HCT116 (cell line): ENCODE measurements around the gene FREY1. TPM values are rescaled to one million over a fixed set of nuclear protein-coding genes. Genes with fewer than 3 reads are reported as not detected.

Experiments used
- ATAC-seq: fragments of 200-7000 bp; cut with Tn5 transposase; 2 replicates; pipeline ENCODE4 v1.9.1; 2020; ENCODE audit warnings: mild to moderate bottlenecking, moderate library complexity
- BruUV-seq: library from RNA; stranded (reverse); fragments of 400-500 nt; replicated peaks from 2 replicates; lab custom pipeline; 2021; lab: Mats Ljungman, UMichigan
- CTCF ChIA-PET: fragments of 300-600 bp; sonication (Branson Sonifier 250); formaldehyde crosslinking; loops from one replicate; lab custom pipeline; 2021; ENCODE audit warnings: antibody characterized with exemption; lab: Charles Lee
- POLR2A ChIA-PET: fragments of 300-600, 350-600 bp; sonication (Branson Sonifier 250); formaldehyde crosslinking; loops from one replicate; lab custom pipeline; 2021; ENCODE audit warnings: antibody characterized with exemption; lab: Charles Lee
- RAD21 ChIA-PET, 2 experiments: fragments of 300-600 bp; sonication (Branson Sonifier 250); formaldehyde crosslinking; loops; one replicate each; lab custom pipeline; 2023; ENCODE audit warnings: low total read pairs in 2 of 2; ENCODE audit not compliant: uncharacterized antibody in 2 of 2, unreplicated experiment in 2 of 2, low non-redundant PET in 1 of 2; lab: Charles Lee
- DNase-seq: peaks from one replicate; pipeline ENCODE4 v3.0.0-alpha.2; 2010; ENCODE audit warnings: low read depth, low spot score
- H2AFZ ChIP-seq: fragments of 200-600 bp; shearing (Covaris generic), sonication (generic); 2 replicates; pipeline ENCODE4 v1.6.1; 2017; ENCODE audit warnings: low read depth, mixed run types, mixed read lengths, antibody characterized with exemption, low read length; ENCODE audit not compliant: poor library complexity, severe bottlenecking
- H3K27ac ChIP-seq: 2 replicates; pipeline ENCODE4 v1.5.1; 2012; ENCODE audit warnings: low read depth, low read length
- H3K27me3 ChIP-seq: fragments of 200-600 bp; sonication (generic); 2 replicates; pipeline ENCODE4 v1.6.1; 2016; ENCODE audit warnings: mixed run types, low read length, mixed read lengths; ENCODE audit not compliant: insufficient read depth
- H3K36me3 ChIP-seq, 2 experiments: fragments of 200-500 bp in 1 of 2; fragments of 200-600 bp in 1 of 2; sonication (Bioruptor generic) in 1 of 2; sonication (generic) in 1 of 2; 2 replicates each; pipeline versions ENCODE4 v1.5.1 to v1.6.1; 2014 to 2016; ENCODE audit warnings: low read length in 2 of 2, inconsistent platforms in 1 of 2, mixed read lengths in 1 of 2, mixed run types in 1 of 2; ENCODE audit not compliant: insufficient read depth in 2 of 2, control insufficient read depth in 1 of 2
- H3K4me1 ChIP-seq, 2 experiments: fragments of 200-600 bp in 1 of 2; sonication (generic) in 1 of 2; 2 replicates each; pipeline versions ENCODE4 v1.5.1 to v1.6.1; 2012 to 2017; ENCODE audit warnings: low read length in 2 of 2, inconsistent platforms in 1 of 2, mild to moderate bottlenecking in 1 of 2, mixed read lengths in 1 of 2, mixed run types in 1 of 2, moderate library complexity in 1 of 2; ENCODE audit not compliant: insufficient read depth in 2 of 2, control insufficient read depth in 1 of 2
- H3K4me2 ChIP-seq: fragments of 200-600 bp; sonication (generic); 2 replicates; pipeline ENCODE4 v1.6.1; 2017; ENCODE audit warnings: mixed run types, low read length, mixed read lengths
- H3K4me3 ChIP-seq, 2 experiments: fragments of 200-600 bp in 1 of 2; sonication (generic) in 1 of 2; replicated peaks in 1 of 2; 2 replicates each; pipeline ENCODE4 v1.5.1; 2011 to 2016; ENCODE audit warnings: low read length in 2 of 2, control low read depth in 1 of 2, low read depth in 1 of 2, mild to moderate bottlenecking in 1 of 2, mixed read lengths in 1 of 2, mixed run types in 1 of 2
- H3K79me2 ChIP-seq: fragments of 200-600 bp; sonication (generic); 2 replicates; pipeline ENCODE4 v1.6.1; 2017; ENCODE audit warnings: mild to moderate bottlenecking, mixed run types, low read length, moderate library complexity, mixed read lengths; ENCODE audit not compliant: insufficient read depth
- H3K9ac ChIP-seq: fragments of 200-600 bp; sonication (generic); 2 replicates; pipeline ENCODE4 v1.6.1; 2016; ENCODE audit warnings: low read length, mixed read lengths
- H3K9me2 ChIP-seq: fragments of 200-600 bp; sonication (generic), shearing (Covaris generic); 2 replicates; pipeline ENCODE4 v1.6.1; 2017; ENCODE audit warnings: mixed run types, mild to moderate bottlenecking, moderate library complexity; ENCODE audit not compliant: insufficient read depth
- H3K9me3 ChIP-seq, 2 experiments: fragments of 200-500 bp in 1 of 2; fragments of 200-600 bp in 1 of 2; sonication (Bioruptor generic) in 1 of 2; sonication (generic) in 1 of 2; 2 replicates each; pipeline ENCODE4 v1.6.1; 2014 to 2017; ENCODE audit warnings: low read length in 2 of 2, mixed read lengths in 2 of 2, inconsistent platforms in 1 of 2, low read depth in 1 of 2, mild to moderate bottlenecking in 1 of 2, mixed run types in 1 of 2, moderate library complexity in 1 of 2; ENCODE audit not compliant: control insufficient read depth in 1 of 2, insufficient read depth in 1 of 2
- H4K20me1 ChIP-seq: fragments of 200-600 bp; sonication (generic), shearing (Covaris generic); 2 replicates; pipeline ENCODE4 v1.6.1; 2017; ENCODE audit warnings: mixed run types, mild to moderate bottlenecking, moderate library complexity; ENCODE audit not compliant: insufficient read depth
- EGR1 ChIP-seq: IDR thresholded peaks from 2 replicates; pipeline ENCODE4 v1.6.1; 2012; ENCODE audit warnings: low read depth
- ELF1 ChIP-seq: IDR thresholded peaks from 2 replicates; pipeline ENCODE4 v1.6.1; 2012; ENCODE audit warnings: low read depth, borderline replicate concordance
- EZH2phosphoT487 ChIP-seq: fragments of 200-600 bp; IDR thresholded peaks from 2 replicates; pipeline ENCODE4 v1.6.1; 2018; ENCODE audit warnings: antibody characterized with exemption, borderline replicate concordance
- FOSL1 ChIP-seq: IDR thresholded peaks from 2 replicates; pipeline ENCODE4 v1.6.1; 2012; ENCODE audit warnings: low read depth
- JUND ChIP-seq: IDR thresholded peaks from 2 replicates; pipeline ENCODE4 v1.6.1; 2012
- MAX ChIP-seq: IDR thresholded peaks from 2 replicates; pipeline ENCODE4 v1.6.1; 2012
- POLR2A ChIP-seq: IDR thresholded peaks from 2 replicates; pipeline ENCODE4 v1.7.0; 2011; ENCODE audit warnings: borderline replicate concordance; ENCODE audit not compliant: insufficient read depth, insufficient read length; ENCODE audit errors: extremely low read depth
- POLR2AphosphoS5 ChIP-seq: IDR thresholded peaks from 2 replicates; pipeline ENCODE4 v1.6.1; 2011; ENCODE audit warnings: mild to moderate bottlenecking, low read depth, low read length, moderate library complexity
- REST ChIP-seq: IDR thresholded peaks from 2 replicates; pipeline ENCODE4 v1.6.1; 2012; ENCODE audit warnings: low read depth
- SIN3A ChIP-seq: IDR thresholded peaks from 2 replicates; pipeline ENCODE4 v1.6.1; 2012; ENCODE audit warnings: low read depth
- SRF ChIP-seq: IDR thresholded peaks from 2 replicates; pipeline ENCODE4 v1.6.1; 2012; ENCODE audit warnings: low read depth
- TCF7L2 ChIP-seq: IDR thresholded peaks from 2 replicates; pipeline ENCODE4 v1.7.0; 2011; ENCODE audit warnings: borderline replicate concordance, inconsistent platforms; ENCODE audit not compliant: insufficient read depth, insufficient read length; ENCODE audit errors: extremely low read depth
- ZFX ChIP-seq: fragments of 450-650 bp; IDR thresholded peaks from 2 replicates; pipeline ENCODE4 v1.6.1; 2017
- intact Hi-C: fragments of 100-400 bp; cut with micrococcal nuclease; formaldehyde crosslinking; loops from 2 replicates; pipeline ENCODE4 v1.10.0; 2022
- total RNA-seq: library from RNA; stranded (reverse); gene quantifications from one replicate; pipeline ENCODE4 v1.2.1, GENCODE V29; 2021; ENCODE audit not compliant: unreplicated experiment

Gene FREY1
- total RNA-seq, 1 experiment from 2014 or later = 0.96 TPM

- H3K27me3 ChIP-seq = no peaks in the 10 kb centered on the region
- H3K79me2 ChIP-seq = peaks cover 13% of the 10 kb centered on the region
- peak overlapping the region; percentile 84 to 95 for H3K4me3 ChIP-seq
- DNase-seq = no peak
- H2AFZ ChIP-seq = no peak overlapping the region
- POLR2A ChIA-PET = interaction anchor here (0.9 kb wide), 1 partner anchor 66 kb away, joined by 3 read pairs; no protein-coding TSS in a partner anchor
- no peaks in the 10 kb centered on the region for H4K20me1 ChIP-seq
- no TSS peak for BruUV-seq
- peak overlapping the region; percentile 93 for H3K4me2 ChIP-seq
- H3K9ac ChIP-seq = peak overlapping the region; percentile 80
- peaks cover 0 to 3% of the 10 kb centered on the region in 2 experiments; a peak in 2 of 4 replicates for H3K36me3 ChIP-seq
- peak overlapping the region; percentile 85 for H3K27ac ChIP-seq
- H3K4me1 ChIP-seq = peaks cover 17 to 28% of the 10 kb centered on the region in 2 experiments
- intact Hi-C loops = no loop called here
- H3K9me2 ChIP-seq = no peaks in the 10 kb centered on the region
- RAD21 ChIA-PET = interaction anchor here in 1 of 2 experiments (0.6 kb wide), 1 partner anchor 10 kb away, joined by 5 read pairs; no protein-coding TSS in a partner anchor
- H3K9me3 ChIP-seq = no peaks in the 10 kb centered on the region
- TF ChIP-seq EGR1 (no peak), TCF7L2 (no peak), SRF (no peak), ZFX (no peak), MAX (no peak), EZH2phosphoT487 (no peak), ELF1 (no peak), FOSL1 (no peak), JUND (no peak), REST (no peak), SIN3A (no peak), POLR2AphosphoS5 (no peak), POLR2A (no peak)
- TF ChIP-seq, all 23 proteins: peak for 0
- no peak for ATAC-seq
- CTCF ChIA-PET = interaction anchor here (0.7 to 1.4 kb wide), 2 partner anchors 19 to 48 kb away, joined by 3 to 7 read pairs; no protein-coding TSS in a partner anchor
These were observed 10.2 kb upstream of the FREY1 start for GRCh38 chr11:45917286-45917622.
